ENCODE data around the gene ZNF678.
"Not testable (repeated sequence)": the region's sequence is repeated elsewhere in the genome, so short reads cannot be mapped to it uniquely, and the experiment has no call there.

Gene ZNF678

GRCh38 chr1:227563324-227564201, at the start of gene ZNF678:
Gene ZNF678, plus strand, starts transcription at chr1:227563556. Its CDS starts 87,436 bp downstream, at chr1:227650992.
- DNase-seq = peak; percentile 82 to 84

- DNase-seq = no peak
Measured at GRCh38 chr1:227518876-227519275, 44.5 kb upstream of the ZNF678 start.

DNA sequence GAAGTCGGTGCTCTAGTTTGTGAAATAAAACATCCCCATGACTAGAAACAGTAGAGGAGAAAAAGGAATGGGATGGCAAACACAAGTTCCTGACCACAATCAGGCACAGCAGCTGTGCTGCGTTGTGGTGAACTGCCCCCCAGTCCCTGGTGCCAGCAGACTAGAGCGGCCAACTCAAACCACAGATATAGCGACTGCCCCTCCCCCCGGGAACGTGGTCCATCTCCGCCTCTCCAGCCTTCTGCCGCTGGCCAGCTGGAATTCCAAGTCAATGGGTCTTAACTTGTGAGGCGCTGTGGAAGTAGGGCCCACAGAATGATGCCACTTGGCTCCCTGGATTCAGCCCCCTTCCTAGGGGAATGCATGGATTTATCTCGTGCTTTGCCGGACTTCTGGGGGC, 41.6 kb upstream of the ZNF678 start:
- no peak for DNase-seq

- DNase-seq = no peak
Measured at GRCh38 chr1:227526524-227526923, 36.8 kb upstream of the ZNF678 start.

- no peak for DNase-seq
Measured at GRCh38 chr1:227532019-227532619, 31.2 kb upstream of the ZNF678 start.

GRCh38 chr1:227540170-227541098, 22.9 kb upstream of the ZNF678 start:
- DNase-seq = no peak

DNA sequence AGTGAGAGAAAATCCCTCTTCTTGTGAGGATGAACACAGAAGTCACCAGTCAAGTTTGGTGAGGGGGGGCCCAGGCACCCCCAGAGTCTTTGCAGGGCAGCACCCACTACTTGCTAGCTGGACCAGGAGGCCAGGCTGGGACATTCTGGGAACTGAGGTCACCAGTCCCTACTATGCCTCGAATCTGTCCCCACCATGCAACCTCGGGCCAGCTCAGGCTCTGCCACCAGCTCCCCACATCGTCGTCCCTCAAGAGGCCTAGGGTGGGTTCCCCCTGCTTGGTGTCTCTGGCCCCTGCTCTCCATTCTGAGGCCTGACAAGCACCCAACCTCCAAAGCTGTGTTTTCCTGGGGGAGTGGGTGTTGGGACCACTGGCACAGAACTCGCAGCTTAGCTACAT, 22.2 kb upstream of the ZNF678 start:
- DNase-seq = no peak

- DNase-seq = no peak
Measured at GRCh38 chr1:227541796-227542152, 21.6 kb upstream of the ZNF678 start.

- no peak for DNase-seq
Measured at GRCh38 chr1:227542153-227543120, 20.9 kb upstream of the ZNF678 start.

- no peak for DNase-seq
Measured at GRCh38 chr1:227543283-227544066, 19.9 kb upstream of the ZNF678 start.

DNA sequence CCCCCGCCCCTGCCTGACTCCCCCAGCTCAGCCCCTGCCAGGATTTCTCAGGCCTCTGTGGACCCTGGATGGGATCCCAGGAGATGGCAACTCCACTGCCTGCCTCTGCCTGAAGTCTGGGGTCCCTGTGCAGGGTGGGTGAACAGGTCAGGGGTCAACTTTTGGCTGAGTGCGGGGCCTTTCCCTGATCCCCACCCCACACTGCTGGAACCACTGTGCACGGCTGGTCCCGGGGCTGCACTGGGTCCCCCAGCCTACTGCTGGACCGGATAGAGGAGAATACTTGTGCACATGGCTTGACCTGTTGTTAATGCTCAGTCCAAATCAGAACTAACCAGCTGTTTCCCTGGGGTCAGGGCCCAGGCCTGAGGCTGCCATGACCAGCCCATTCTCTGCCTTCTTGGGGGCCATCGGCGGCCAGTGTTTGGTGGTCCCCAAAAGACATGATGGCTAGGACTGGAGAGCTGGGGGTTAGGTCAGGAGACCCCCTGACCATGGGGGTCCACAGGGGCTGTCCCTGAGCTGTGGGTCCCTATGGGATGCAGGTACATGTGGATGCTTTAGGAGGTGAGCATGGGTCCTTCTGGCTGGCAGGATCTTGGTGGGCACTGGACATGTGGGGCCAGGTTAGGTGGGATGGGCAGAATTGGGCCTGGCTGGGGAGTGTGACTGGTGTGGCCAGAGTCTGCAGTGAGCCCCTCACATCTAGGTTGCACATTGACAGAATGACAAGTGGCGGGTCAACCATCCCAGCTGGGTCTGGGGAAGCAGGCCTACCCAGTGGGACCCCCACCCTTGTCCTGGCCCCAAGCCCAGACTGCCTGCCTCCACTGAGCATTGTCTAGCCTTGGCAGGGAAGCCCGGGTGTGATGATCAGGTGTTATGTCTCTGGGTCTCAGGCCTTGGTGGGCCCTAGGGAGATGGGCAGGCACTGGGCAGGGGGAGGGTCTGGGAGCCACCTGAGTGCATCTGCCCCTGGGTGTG, 19.0 kb upstream of the ZNF678 start:
- DNase-seq = no peak

GRCh38 chr1:227545361-227545760, 18.0 kb upstream of the ZNF678 start:
- DNase-seq = no peak

- no peak for DNase-seq
Measured at GRCh38 chr1:227546059-227546458, 17.3 kb upstream of the ZNF678 start.

DNA sequence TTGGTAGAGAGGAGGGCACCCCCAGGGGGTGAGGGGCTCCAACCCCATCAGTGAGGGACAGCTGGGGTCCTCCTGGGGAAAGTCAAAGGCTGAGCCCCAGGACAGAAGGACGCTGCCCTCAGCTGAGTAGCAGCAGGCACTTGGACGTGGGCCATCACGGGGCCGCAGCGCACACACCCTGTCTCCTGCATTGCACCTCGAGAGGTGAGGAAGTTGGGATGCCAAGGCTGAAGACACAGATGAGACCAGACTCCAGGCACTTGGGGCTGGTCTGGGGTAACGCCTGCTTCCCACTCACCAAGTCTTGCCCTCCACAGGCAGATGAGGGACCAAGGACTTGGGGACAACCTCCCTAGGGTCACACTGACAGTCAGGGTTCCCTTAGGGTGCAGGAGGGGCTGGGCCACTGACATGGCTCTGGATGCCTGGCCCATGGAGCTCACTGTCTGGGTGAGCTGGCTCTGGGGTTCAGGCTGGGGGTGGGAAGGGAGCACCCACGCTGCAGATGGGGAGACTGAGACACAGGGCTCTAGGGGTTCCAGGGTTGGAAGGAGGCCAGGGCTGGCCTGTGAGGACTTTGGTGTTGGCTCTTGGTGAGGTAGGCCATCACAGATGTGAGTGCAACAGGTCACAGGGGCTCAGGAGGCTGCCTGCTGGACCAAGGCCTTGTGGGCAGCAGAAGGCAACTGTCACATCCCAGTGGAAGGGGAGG, 16.6 kb upstream of the ZNF678 start:
- DNase-seq = no peak

DNA sequence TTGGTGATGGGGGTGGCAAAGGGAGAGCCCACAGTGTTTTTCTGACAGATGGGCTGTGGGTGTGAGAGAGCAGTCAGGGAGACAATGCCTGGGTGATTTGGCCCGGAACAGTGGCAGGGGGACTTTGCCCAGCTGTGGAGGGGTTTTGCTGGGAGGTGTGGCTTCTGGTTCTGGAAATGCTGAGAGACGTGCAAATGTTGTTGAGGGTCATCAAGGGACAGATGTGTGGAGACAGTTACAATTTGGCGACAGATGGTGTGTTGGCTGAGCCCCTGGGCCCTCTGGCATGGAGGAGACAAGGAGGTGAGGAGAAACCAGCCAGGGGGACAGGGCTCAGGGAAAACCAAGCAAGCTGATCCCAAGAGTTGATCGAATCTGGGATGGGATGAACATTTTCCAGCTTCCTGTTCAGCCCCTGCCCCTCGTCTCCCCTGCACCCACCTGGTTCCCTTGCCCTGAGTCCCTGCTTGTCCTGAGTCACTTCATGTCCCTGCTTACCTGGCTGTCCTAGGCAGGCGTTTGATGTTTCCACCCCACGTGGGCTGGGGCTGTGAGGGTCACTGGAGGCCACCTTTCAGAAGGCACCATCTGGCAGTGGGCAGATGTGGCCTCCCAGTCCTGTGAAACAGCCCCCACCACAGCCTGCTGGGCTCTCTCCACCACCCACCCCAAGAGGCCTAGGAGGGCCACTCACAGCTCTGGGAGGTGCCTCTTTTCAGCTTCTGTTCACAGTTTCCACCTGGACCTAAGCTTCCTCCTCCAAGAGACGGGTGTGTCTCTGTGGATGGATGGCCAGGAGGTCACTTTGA, 15.8 kb upstream of the ZNF678 start:
- DNase-seq = no peak

- no peak for DNase-seq
Measured at GRCh38 chr1:227548119-227548397, 15.3 kb upstream of the ZNF678 start.

DNA sequence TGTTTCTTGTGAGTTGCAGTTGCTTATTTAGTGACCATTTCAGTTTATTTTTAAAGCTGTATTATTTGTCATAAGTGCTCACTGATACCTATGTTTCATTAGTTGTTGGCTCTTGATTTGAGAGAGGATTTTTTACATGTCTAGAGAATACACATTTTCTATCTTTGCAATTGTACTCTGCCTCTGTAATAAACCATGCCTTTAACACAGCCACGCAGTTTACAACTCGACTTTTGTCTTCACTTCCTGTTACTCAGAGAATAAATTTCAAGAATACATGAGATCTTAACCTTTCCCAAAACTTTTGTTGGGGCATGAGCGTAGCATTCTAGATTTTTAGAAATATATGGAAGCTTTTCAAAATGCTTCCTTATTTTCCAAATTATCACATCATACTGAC, 14.9 kb upstream of the ZNF678 start:
- DNase-seq = no peak

DNA sequence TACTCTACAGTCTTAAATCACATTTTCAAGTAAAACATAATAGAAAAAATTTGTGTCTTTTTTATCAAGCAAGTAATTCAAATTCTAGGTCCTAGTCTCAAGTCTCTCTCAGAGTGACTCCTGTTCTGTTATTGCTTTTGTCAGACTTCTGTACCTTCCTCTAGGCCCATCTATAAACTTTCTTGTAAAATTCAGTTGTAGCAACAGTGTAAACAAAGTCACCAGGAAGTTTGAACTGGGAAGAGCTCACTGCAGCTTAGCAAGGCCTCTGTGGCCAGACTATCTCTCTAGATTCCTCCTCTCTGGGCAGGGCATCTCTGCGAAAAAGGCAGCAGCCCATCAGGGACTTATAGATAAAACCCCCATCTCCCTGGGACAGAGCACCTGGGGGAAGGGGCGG, 13.5 kb upstream of the ZNF678 start:
- DNase-seq = no peak

- not testable (repeated sequence) for DNase-seq
Measured at GRCh38 chr1:227551881-227552280, 11.5 kb upstream of the ZNF678 start.

Data from AML-193 (cell line).